GM08714 (cell line): ENCODE measurements around the gene FNBP1L.

Source experiments
- H3K4me3 ChIP-seq: fragments of 200-500 bp; sonication (Bioruptor generic); 2 replicates; pipeline ENCODE4 v1.5.1; 2014; ENCODE audit warnings: mild to moderate bottlenecking, low read length, inconsistent platforms
- ZNF274 ChIP-seq: IDR thresholded peaks from 2 replicates; pipeline ENCODE4 v1.6.1; 2012; ENCODE audit warnings: mild to moderate bottlenecking, low read depth, low read length

Gene FNBP1L

DNA sequence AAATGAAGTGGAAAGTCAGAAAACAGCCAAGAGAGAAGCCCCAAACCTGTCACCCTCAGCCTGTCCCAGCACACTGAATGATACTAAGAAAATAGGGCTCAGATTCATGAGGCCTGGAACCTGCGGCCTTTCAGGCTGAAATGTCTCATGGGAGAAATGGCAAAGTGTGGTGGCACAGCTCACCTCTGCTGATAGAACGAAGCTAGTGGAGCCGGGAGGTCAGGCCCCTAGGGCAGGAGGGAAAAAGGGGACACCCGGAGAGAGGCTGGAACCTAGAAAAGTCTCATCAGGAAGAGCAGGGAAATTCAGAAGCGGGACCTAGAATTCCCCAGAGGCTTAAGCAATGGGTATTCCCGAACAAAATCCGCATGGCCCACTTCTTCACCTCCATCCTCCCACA lies 126.6 kb downstream of the FNBP1L start:
- TF ChIP-seq ZNF274 = no peak
- H3K4me3 ChIP-seq = no peak overlapping the region

DNA sequence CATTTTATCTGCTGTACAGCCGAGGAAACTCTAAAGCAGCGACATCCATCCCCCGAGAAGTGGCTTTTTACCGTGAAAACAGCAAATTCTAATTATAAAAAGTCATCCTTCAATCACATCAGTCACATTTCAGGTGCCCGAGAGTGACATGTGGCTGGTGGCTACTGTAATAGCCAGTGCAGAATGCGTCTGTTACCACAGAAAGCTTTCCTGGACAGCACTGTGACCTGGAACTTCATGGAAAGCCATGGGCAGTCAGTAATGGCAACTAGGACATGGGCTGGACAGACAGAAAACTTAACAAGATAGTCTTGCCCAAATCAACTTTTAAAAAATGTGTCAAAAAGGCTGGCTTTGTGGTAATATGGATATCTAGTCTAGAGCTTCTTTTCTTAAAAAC lies 127.1 kb downstream of the FNBP1L start:
- TF ChIP-seq ZNF274 = no peak
- H3K4me3 ChIP-seq = no peak overlapping the region

DNA sequence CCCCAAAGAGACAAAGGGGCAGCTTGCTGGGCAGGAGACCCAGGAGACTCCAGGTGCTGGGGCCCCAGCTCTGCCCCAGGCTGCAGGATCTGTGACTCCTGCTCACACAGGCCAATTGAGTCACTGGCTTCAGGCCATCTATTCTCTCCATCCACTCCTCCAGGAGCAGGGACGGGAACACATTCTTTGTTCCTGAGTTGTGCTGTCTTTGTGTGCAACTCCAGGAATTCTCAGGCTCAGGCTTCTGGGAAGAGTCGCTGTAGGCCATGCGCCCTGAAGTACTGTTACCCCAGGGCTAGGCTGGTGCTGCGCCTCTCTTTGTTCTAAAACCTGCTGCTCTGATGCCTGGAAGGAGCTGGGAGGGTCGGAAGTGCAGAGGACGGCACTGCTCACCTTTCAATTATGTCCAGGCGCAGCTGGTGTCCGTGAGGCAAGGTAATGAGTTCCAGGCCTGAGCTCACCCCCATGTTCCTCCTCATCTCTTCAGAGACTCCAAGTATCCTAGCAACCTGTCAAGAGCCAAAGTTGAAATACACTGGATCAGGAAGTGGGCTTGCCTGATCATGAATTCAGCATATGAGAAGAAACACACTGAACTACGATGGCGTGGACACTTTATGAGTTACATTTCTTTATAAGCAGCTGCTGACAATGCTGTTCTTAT lies 127.8 kb downstream of the FNBP1L start:
- H3K4me3 ChIP-seq = no peak overlapping the region
- TF ChIP-seq ZNF274 = no peak

DNA sequence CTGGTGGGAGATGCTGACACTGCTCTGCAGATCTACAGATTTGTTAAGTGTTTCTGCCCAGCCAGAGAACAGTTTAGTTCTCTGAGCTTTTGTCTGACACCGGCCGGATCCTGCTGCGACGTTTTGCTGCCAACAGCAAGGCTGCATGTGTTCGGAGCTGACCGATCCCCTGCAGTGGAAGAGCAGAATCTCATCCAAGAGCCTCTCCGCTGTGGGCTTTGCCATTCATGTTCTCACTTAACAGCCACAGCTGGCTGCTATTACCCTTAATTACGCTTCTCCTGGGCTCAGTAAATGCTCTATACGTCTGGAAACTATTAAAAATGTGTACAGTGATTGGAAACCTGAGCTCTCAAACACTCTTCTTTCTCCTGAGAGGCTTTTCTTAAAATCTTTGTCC lies 128.4 kb downstream of the FNBP1L start:
- no peak overlapping the region for H3K4me3 ChIP-seq
- no peak for TF ChIP-seq ZNF274

DNA sequence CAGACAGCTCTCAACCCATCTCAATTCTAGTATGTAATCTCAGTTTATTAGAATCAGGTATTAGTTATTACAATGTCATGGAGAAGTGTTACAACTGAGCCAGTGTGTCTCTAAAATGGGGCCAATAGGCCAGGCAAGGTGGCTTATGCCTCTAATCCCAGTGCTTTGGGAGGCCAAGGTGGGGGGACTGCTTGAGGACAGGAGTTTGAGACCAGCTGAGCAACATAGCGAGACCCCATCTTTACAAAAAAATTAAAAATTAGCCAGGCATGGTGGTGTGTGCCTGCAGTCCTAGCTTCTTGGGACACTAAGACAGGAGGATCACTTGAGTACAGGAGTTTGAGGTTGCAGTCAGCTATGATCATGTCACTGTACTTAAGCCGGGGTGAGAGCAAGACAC lies 128.8 kb downstream of the FNBP1L start:
- TF ChIP-seq ZNF274 = no peak
- H3K4me3 ChIP-seq = no peak overlapping the region

DNA sequence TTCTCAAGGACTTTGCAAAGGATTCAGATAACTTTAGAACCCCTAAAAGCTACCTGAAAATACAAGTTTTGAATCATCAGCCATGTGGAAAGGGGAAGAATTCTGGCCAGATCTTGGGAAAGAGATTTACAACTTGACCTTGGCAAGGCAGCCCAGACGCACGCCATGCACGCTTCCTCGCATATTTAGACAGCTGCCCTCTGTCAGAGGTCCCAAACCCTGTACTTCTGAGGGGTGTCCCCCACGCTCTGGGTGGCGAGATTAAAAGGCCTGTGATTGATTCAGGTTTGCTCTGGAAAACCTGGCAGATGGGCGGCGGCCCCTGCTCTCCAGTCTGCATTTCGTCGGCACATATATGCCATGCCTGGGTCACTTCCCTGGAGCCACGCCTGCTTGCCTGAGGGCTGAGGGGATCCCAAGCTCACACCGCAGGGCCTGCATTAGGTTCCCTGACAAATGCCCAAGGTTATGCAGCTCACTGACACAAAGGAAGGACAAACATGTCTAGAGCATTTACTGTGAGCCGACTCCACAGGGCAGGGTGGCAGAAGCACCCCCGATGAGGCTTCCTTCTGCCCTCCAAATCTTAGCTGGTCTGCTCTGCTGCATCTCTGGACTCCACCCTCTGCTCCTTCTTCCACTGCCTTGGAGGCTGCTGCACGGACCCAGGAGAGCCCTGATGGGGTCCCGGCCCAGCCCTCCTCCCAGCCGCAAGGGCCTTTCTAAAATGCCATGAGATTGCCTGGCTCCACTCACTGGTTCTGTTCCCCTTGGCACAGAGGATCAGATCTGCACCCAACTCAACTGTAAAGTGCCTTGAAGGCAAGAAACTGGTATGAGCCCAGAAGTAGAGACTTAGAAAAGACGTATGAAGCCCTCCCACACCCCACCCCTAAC lies 129.9 kb downstream of the FNBP1L start:
- no peak for TF ChIP-seq ZNF274
- no peak overlapping the region for H3K4me3 ChIP-seq

DNA sequence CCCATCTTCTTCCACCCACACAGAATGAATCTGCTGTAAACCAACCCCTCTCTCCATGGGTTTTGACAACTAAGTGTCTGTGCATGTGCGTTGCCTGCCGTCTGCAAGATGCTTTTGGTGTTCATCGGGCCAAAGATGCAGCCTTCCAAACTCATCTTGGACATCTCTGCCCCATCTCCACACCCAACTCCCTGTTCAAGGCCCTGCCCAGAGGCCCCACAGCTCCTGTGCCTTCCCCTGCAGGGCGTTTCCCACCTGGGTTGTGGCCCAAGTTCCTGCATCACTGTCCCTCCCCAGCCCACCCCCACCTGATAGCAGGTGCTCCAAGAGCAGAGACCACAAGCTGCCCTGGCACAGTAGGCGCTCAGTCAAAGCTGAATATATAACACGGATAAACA lies 130.5 kb downstream of the FNBP1L start:
- TF ChIP-seq ZNF274 = no peak
- H3K4me3 ChIP-seq = no peak overlapping the region

DNA sequence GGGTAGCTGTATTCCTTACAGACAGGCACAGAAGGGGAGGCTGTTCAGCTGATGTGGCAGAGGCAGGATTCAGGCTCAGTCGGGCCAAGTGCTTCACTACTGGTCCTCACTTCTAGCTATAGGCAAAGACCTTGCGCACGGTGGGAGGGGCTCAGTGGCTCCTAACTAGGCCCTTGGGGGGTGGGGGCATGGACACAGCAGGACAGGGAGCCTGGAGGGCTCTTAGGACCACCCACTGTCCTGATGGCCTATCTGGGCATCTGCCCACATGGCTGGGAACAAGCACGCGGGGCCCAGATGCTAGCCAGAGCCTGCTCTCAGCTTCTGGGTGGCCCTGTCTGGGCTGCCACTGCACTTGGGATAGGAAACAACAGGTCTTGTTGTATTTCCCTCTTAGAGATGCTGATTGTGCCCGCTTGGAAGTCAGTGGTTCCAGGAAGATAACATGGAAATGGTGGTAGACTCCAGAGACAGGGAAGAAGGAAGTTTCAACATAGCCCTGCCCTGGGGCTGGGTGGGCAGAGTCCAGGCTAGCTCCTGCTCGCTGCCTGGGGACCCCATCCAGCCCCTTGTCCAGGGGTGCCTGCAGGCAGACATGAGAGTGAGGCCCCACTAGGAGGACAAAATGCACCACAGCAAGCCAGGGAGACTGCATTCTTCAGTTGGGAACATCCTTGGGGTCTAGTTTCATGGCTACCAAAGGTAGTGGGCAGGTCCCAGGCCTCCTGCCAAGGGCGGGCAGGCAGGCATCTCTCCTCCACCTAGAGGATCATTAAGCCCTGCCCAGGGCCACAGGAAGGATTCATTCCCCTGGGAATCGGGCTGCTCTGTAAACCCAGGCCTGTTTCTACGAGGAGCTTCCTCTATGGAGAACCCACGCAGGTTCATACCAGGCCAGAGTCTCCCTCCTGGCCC lies 131.2 kb downstream of the FNBP1L start:
- H3K4me3 ChIP-seq = no peak overlapping the region
- no peak for TF ChIP-seq ZNF274

DNA sequence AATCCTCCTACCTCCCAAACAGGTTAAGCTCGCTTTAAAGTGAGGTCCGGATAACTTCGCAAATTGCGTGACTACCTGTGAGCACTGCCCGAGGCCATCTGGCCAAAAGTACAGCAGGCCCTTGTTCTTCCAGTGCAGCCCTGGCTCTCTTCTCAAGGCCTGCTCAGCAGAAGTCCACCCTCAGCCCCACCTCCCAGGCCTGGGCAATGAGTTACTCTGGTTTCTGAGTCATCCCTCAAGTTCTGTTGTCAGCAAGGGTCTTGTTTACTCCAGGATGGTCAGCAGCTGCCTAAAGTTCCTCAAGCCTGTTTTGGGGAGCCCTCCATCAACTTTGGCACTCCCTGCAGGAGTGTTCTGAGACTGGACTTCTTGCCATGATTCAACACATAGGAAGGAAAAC lies 132.0 kb downstream of the FNBP1L start:
- H3K4me3 ChIP-seq = no peak overlapping the region
- TF ChIP-seq ZNF274 = no peak

DNA sequence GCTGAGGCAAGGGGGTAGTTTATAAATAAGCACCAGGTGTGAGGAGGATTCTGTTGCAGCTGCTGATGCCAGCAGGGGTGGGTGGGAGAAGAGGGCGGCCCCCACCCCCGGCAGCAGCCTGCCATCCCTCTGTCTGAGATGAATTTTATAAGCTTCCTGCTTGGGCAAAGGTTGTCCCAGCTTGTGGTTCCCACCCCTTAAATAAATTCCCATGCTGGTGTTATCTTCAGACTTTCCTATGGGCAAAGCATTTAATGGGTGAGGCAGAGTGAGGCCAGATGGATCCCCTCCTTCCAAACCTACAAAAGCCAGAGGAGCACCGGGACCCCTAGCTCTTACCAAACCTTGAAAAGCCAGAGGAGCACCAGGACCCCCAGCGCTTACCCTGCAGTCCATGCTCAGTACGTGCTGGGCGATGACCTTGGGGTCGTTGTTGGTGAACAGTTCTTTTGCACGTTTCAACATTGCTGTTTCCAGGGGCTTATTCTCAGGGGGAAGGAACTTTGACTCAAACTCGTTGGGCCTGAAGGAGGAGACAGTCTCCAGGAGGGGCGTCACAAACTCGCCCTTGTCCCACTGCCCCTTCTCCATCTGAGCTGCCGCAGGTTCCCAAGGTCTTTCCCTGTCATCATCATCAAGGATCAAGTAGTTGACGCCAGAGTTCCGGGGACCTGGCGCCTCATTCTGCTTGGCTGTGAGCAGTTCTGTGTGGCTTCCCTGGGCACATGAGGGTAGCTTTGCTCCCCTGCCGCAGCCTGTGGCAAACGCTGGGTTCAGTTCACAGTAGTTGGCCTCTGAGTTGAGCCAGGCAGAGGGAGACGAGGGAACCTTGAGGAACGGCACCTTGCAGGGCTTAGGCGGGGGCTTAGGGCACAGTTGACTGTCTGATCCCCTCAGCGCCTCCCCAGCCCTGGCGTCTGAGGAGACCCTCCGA lies 134.3 kb downstream of the FNBP1L start:
- no peak overlapping the region for H3K4me3 ChIP-seq
- no peak for TF ChIP-seq ZNF274

DNA sequence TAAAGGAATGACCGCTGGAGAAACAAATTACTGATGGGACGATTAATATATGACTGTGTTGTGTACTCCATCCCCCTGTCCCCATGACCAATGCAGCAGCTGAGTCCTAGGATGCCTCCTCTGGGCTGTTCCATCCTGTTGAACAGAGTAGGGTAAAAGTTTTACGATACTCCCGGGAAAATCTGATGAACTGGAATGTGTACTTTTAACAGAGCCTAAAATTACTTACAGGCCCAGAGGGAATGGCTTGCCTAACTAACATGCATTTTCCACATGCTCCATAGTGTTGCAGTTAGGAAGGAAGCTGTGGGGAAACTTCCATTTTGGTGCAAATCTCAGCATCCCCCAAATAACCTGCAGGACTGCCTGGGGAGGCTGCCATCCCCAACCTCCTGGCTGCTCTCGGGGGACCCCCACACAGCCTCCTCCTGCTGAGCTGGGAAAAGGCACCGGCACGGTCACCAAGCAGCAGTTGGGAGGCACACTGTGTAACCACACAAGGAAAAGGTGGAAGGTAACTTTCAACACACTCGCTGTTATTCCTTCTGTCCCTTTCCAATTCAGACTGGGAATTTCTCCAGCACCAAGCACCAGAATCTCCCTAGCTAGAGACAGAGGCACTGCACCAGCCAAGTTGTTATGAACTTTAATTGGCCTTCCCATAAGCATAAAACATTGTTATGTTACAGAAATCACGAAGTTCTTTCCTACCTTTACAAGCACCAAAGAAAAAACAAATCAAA lies 136.5 kb downstream of the FNBP1L start:
- no peak for TF ChIP-seq ZNF274
- no peak overlapping the region for H3K4me3 ChIP-seq

DNA sequence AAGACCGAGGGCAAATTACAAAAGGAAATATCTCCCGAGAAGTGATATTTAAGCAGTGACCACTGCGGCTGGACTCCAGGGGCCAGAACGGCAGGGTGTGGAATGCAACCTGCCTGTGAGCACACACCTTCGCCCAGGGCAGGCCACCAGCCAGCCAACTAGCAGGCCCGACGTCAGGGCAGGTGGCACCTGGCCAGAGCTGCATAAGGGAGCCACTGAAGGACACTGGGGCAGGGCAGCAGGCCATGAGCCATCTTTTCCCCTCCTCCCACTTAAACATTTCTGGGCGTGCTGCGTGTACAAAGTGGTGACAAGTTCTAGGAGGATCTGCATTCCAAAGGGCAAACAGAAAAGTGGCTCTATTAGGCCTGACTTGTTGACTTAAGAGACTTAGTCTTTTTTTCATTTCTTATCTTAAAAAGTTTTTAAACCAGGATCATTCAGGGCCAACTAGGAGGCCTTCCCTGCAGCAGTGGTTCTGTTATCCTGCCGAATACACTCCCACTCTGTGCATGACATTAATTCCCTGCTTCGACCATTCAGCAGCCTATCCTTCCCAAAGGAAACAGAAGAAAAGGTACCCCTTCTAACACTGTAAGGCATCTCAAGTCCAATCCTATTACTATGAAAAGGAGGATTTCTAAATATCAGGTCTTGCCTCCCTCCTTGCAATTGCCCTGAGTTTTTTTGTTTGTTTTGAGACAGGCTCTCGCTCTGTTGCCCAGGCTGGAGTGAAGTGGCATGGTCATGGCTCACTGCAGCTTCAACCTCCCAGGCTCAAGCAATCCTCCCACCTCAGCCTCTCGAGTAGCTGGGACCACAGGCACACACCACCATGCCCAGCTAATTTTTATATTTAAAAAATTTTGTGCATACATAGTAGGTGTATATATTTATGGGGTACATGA lies 137.4 kb downstream of the FNBP1L start:
- TF ChIP-seq ZNF274 = no peak
- H3K4me3 ChIP-seq = no peak overlapping the region

DNA sequence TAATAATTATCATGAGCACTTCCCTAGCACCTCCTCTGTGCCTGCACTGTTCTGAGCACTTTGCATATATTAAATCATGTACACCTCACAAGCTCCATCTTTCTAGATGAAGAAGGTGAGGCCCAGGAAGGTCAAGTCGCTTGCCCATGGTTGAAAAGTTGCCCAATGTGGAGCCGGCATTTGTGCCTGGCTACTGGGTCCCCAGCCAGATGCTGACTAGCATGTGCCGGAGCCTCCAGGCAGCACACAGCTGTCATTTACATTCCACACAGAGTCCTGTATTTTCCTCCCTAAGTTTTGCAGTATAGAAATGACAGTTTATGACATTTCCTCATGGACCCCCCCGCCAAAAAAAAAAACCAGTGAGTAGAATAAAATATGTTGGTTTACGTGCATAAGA lies 139.4 kb downstream of the FNBP1L start:
- no peak overlapping the region for H3K4me3 ChIP-seq

More for the DNA sequence above, 139.4 kb downstream of the FNBP1L start:
- TF ChIP-seq ZNF274 = no peak
